PC-3 (cell line): ENCODE data around the gene STXBP3. TPM values are rescaled to one million over a fixed set of nuclear protein-coding genes. Genes with fewer than 3 reads are reported as not detected.

ENCODE experiments used
- ATAC-seq: fragments of 200-7000 bp; cut with Tn5 transposase; 2 replicates; pipeline ENCODE4 v1.9.1; 2020; ENCODE audit warnings: mild to moderate bottlenecking, moderate library complexity
- BruUV-seq: library from RNA; stranded (reverse); fragments of 400-500 nt; replicated peaks from 2 replicates; lab custom pipeline; 2021; lab: Mats Ljungman, UMichigan
- CTCF ChIA-PET: fragments of 300-600 bp; sonication (Branson Sonifier 250); formaldehyde crosslinking; loops from one replicate; lab custom pipeline; 2022; ENCODE audit warnings: antibody characterized with exemption; lab: Charles Lee
- POLR2A ChIA-PET: fragments of 300-600 bp; sonication (Branson Sonifier 250); formaldehyde crosslinking; loops from one replicate; lab custom pipeline; 2022; ENCODE audit warnings: antibody characterized with exemption; ENCODE audit not compliant: unreplicated experiment; lab: Charles Lee
- DNase-seq: peaks from one replicate; pipeline ENCODE4 v3.0.0-alpha.2; 2015
- H2AFZ ChIP-seq: fragments of 300-600 bp; sonication (generic); 2 replicates; pipeline ENCODE4 v1.6.0; 2016; ENCODE audit warnings: antibody characterized with exemption, low read length
- H3F3A ChIP-seq: fragments of 300-600 bp; sonication (generic); one replicate; pipeline ENCODE4 v1.6.0; 2017; ENCODE audit warnings: antibody characterized with exemption, low read length, control low read depth, mild to moderate bottlenecking; ENCODE audit not compliant: unreplicated experiment
- H3K27ac ChIP-seq: fragments of 300-600 bp; sonication (generic); 2 replicates; pipeline ENCODE4 v1.5.1; 2016; ENCODE audit warnings: mild to moderate bottlenecking, low read length
- H3K27me3 ChIP-seq: fragments of 300-600 bp; sonication (generic); 2 replicates; pipeline ENCODE4 v1.6.1; 2016; ENCODE audit warnings: low read length, mixed read lengths
- H3K36me3 ChIP-seq: fragments of 300-600 bp; sonication (generic); 2 replicates; pipeline ENCODE4 v1.6.1; 2016; ENCODE audit warnings: low read depth, mixed run types, low read length, mixed read lengths
- H3K4me1 ChIP-seq: fragments of 300-600 bp; sonication (generic); 2 replicates; pipeline ENCODE4 v1.5.1; 2016; ENCODE audit warnings: low read length; ENCODE audit not compliant: insufficient read depth
- H3K4me2 ChIP-seq: fragments of 300-600 bp; sonication (generic); 2 replicates; pipeline ENCODE4 v1.6.0; 2016; ENCODE audit warnings: low read length
- H3K4me3 ChIP-seq: fragments of 300-600 bp; sonication (generic); 2 replicates; pipeline ENCODE4 v1.5.1; 2016; ENCODE audit warnings: mild to moderate bottlenecking, low read length, mixed read lengths
- H3K79me2 ChIP-seq: fragments of 300-600 bp; sonication (generic); 2 replicates; pipeline ENCODE4 v1.6.1; 2017; ENCODE audit warnings: low read length, mixed read lengths
- H3K9ac ChIP-seq: fragments of 300-600 bp; sonication (generic); 2 replicates; pipeline ENCODE4 v1.6.0; 2016; ENCODE audit warnings: mild to moderate bottlenecking, low read length
- H3K9me2 ChIP-seq: fragments of 300-600 bp; sonication (generic); replicated peaks from 2 replicates; pipeline ENCODE4 v1.6.1; 2016; ENCODE audit warnings: mixed run types, low read length, mixed read lengths
- H3K9me3 ChIP-seq: fragments of 300-600 bp; sonication (generic); 2 replicates; pipeline ENCODE4 v1.6.1; 2016; ENCODE audit warnings: low read length, mixed read lengths
- H4K20me1 ChIP-seq: fragments of 300-600 bp; sonication (generic); 2 replicates; pipeline ENCODE4 v1.6.1; 2016; ENCODE audit warnings: low read length, mixed read lengths
- CTCF ChIP-seq: fragments of 300-600 bp; sonication (generic); conservative IDR thresholded peaks from 2 replicates; pipeline ENCODE4 v1.5.1; 2017; ENCODE audit warnings: antibody characterized with exemption, low read depth, mild to moderate bottlenecking, low read length
- EZH2 ChIP-seq: fragments of 300-600 bp; sonication (generic); IDR thresholded peaks from one replicate; pipeline ENCODE4 v1.6.1; 2017; ENCODE audit warnings: antibody characterized with exemption, mild to moderate bottlenecking, low read length; ENCODE audit not compliant: unreplicated experiment
- EZH2phosphoT487 ChIP-seq: fragments of 300-600 bp; sonication (generic); IDR thresholded peaks from 2 replicates; pipeline ENCODE4 v1.6.1; 2018; ENCODE audit warnings: mild to moderate bottlenecking, antibody characterized with exemption, low read length, borderline replicate concordance
- intact Hi-C: fragments of 100-400 bp; cut with micrococcal nuclease; formaldehyde crosslinking; loops from 2 replicates; pipeline ENCODE4 v1.9.0; 2023
- total RNA-seq: library from RNA; depleted of rRNA; stranded (reverse); fragments of >200 nt; gene quantifications from 2 replicates; pipeline ENCODE4 v1.2.3, GENCODE V29; 2014

Gene STXBP3
- total RNA-seq, 1 experiment from 2014 or later = 17.2 TPM

GRCh38 chr1:108749081-108749480 is 2.6 kb downstream of the STXBP3 start:
- BruUV-seq = no TSS peak
- ChIA-PET CTCF (no interaction called here), POLR2A (interaction anchor here (0.7 kb wide), 1 partner anchor 918 kb away, joined by 3 read pairs; no protein-coding TSS in a partner anchor)
- Histone ChIP-seq H3K4me3 (no peak overlapping the region), H3K27ac (no peak overlapping the region), H2AFZ (no peak overlapping the region), H3K4me1 (peaks cover 7% of the 10 kb centered on the region), H3K9me2 (no peaks in the 10 kb centered on the region), H3K36me3 (peaks cover 2% of the 10 kb centered on the region; the same call in 1 of the 2 replicates), H3K9ac (no peak overlapping the region), H3K9me3 (no peaks in the 10 kb centered on the region), H3K4me2 (no peak overlapping the region), H3F3A (no peaks in the 10 kb centered on the region), H4K20me1 (peaks cover 5% of the 10 kb centered on the region; the same call in 1 of the 2 replicates), H3K79me2 (peaks cover 36% of the 10 kb centered on the region), H3K27me3 (no peaks in the 10 kb centered on the region)
- intact Hi-C loops = loop anchor here (5.0 kb wide), 2 partner anchors 148 to 328 kb away; partner anchors contain the start of gene TAF13
- TF ChIP-seq CTCF (no peak), EZH2phosphoT487 (no peak), EZH2 (no peak)
- no peak for ATAC-seq
- no peak for DNase-seq

GRCh38 chr1:108750476-108751181 is 4.2 kb downstream of the STXBP3 start:
- intact Hi-C loops = no loop called here
- peaks cover 5% of the 10 kb centered on the region; the same call in 1 of the 2 replicates for H4K20me1 ChIP-seq
- H3K9me2 ChIP-seq = no peaks in the 10 kb centered on the region
- ATAC-seq (no peak), DNase-seq (no peak)
- H3K27me3 ChIP-seq = no peaks in the 10 kb centered on the region
- peaks cover 36% of the 10 kb centered on the region for H3K79me2 ChIP-seq
- CTCF ChIA-PET = no interaction called here
- H3K4me2 ChIP-seq = no peak overlapping the region
- H3K4me3 ChIP-seq = no peak overlapping the region
- H3K36me3 ChIP-seq = peaks cover 8% of the 10 kb centered on the region
- H3K4me1 ChIP-seq = peaks cover 7% of the 10 kb centered on the region
- no TSS peak for BruUV-seq
- no peaks in the 10 kb centered on the region for H3K9me3 ChIP-seq
- no peaks in the 10 kb centered on the region for H3F3A ChIP-seq
- no peak overlapping the region for H3K27ac ChIP-seq
- no peak for TF ChIP-seq EZH2phosphoT487
- TF ChIP-seq CTCF = no peak
- TF ChIP-seq EZH2 = no peak
- H2AFZ ChIP-seq = no peak overlapping the region
- POLR2A ChIA-PET = no interaction called here
- no peak overlapping the region for H3K9ac ChIP-seq

- intact Hi-C loops = no loop called here
- CTCF ChIA-PET = no interaction called here
- TF ChIP-seq EZH2phosphoT487 (no peak), EZH2 (no peak), CTCF (no peak)
Observed at GRCh38 chr1:108753363-108753762, 6.9 kb downstream of the STXBP3 start.

More at GRCh38 chr1:108753363-108753762, 6.9 kb downstream of the STXBP3 start:
- POLR2A ChIA-PET = no interaction called here
- no TSS peak for BruUV-seq
- Histone ChIP-seq H3K4me2 (no peak overlapping the region), H3K4me3 (no peak overlapping the region), H3K27ac (no peak overlapping the region), H3K36me3 (peaks cover 17% of the 10 kb centered on the region), H3K9ac (no peak overlapping the region), H3K9me2 (no peaks in the 10 kb centered on the region), H3K79me2 (peaks cover 25% of the 10 kb centered on the region), H2AFZ (no peak overlapping the region), H4K20me1 (no peaks in the 10 kb centered on the region), H3F3A (no peaks in the 10 kb centered on the region), H3K9me3 (no peaks in the 10 kb centered on the region), H3K4me1 (no peaks in the 10 kb centered on the region), H3K27me3 (no peaks in the 10 kb centered on the region)
- DNase-seq (no peak), ATAC-seq (no peak)
